ENCODE measurements around the gene CERK. TPM values are rescaled to one million over a fixed set of nuclear protein-coding genes. Genes with fewer than 3 reads are reported as not detected.

The CERK gene
- total RNA-seq, 1 experiment from 2014 or later: 70.0 TPM

DNA sequence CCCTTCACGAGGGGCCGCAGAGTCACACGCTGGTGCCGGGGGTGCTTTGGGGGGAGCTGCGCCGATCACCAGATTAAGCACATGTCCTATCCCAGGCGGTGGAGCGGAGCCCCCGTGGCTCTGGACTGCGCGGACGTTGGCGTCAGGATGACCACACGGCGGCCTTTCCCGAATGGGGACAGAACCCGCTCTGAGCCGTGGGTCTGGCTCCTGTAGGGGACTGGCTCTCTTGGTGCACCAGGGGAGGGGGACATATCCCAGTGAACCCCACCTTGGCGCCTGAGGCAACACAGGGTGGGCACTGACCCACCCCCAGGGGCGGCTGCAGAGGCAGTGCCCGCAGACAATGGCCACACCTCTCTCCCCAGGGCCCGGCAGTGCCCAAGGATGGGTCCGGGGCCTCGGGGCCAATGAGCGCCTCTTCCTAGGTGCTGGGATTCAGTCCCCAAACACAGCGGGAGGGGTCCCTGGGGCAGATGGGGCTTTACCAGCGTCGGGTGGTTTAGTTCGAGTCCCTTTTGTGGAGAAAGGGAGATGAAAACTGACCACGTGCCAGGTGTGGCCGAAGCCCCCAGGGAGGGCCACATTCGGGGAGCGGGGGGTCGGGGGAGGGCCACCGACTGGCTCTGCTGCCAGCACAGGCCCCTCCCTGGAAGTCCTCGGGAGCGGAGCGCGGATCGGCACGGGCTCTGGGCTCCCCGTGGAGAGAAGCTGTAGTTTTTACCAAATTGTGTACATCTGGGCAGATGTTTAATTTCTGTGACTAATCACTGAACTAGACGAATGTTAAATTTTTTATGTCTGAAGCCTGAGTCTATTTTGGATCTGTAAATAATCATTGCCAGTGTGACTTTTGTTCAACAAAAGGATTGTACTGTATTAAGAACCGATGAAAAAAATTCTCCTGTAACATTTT is 59.0 kb downstream of the CERK start:
- no peak for DNase-seq (ENCODE audit: low read depth)

DNA sequence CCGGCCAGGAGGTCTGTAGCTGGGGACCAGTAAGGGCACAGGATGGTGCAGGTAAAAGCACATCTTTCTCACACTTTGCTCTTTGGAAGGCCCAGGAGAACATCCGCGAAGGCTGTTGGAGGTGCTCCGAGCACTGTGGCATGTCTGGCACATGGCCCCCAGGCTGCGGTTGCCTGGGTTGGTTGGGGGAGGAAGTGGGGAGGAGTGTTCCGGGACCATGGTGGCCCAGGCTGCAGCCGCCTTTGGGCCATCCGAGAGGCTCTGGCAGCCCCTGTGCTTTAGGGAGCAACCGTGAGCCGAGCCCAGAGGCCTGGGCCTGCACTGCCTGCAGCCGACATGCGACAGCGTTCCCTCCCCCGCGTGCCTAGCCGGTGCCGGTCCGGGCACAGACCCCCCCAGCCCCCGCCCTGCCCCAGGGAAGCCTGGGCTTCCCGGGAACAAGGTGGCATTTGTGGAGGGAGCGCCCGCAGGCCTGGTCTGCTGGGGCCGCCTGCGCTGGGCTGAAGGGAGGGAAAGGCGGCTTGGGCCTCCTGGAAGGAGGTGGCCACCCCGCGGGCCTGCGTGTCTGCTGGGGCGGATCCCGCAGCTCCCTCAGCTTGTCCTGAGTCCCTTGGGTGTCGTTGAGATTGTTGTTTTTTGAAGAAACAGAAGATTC is 59.9 kb downstream of the CERK start:
- no peak for DNase-seq (ENCODE audit: low read depth)

DNA sequence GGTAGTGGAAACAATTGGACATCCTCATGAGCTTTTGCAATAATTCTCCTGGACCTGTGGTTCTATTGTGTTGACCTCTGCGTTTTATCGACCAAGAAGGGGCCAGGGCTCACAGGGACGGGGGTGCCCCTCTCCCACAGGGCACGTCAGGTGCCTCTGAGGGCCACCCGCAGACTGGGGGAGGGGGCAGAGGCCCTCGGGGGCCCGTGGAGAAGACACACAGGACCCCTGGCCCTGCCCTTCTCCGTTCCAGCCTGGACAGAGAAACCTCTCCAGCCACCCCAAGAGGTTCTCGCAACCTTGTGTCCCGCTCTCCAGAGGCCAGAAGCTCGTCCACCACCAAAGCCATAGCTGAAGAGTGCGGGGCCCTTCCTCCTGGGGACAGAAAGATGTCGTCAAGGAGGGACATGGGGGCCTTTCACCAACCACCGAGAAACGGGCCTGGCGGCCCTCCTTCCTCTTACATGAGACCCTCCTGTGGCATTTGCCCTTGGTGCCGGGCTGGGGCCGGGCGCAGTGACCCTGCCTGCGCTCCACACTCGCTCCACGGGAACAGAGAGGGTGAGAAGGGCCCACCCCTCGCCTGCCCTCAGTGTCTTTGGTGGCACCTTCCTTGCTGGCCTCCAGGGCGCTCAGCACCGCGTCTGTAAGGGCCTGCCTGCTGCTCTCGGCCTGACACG is 60.6 kb downstream of the CERK start:
- DNase-seq (ENCODE audit: low read depth): no peak

DNA sequence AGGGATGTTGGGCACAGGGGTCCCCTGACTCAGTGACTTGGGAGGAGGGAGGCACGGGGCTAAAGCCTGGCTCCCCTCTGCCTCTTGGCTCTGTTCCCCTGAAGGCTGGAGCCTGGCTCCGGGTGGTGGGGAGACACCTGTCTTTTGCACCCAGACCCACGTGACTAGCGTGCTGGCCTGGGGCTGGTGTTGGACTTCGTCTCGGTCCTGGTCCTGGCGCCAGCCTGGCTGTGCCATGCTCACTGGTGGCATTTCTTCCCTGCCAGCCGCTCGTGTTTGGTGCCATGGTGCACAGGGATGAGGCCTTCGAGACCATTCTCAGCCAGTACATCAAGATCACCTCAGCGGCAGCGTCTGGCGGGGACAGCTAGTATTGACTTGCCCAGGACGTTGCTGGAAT is 61.2 kb downstream of the CERK start:
- no peak for DNase-seq (ENCODE audit: low read depth)

DNA sequence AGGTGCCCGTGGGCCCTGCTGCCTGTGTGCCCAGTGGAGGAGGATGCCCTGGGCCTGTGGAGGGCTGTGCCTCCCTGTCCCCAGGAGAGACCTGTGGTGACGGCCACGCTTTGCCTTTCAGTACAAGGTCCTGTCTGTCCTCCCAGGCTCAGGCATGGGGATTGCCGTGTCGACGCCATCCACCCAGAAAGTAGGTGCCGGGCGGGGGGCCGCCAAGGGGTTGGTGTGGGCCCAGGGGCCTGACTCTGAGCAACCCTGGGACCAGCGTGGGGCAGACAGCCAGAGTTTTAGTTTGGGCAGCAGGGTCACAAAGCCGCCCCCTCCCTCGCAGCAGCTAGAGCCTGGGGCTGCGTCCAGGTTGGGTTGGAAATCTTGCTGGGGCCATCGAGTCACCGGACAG is 61.6 kb downstream of the CERK start:
- no peak for DNase-seq (ENCODE audit: low read depth)

DNA sequence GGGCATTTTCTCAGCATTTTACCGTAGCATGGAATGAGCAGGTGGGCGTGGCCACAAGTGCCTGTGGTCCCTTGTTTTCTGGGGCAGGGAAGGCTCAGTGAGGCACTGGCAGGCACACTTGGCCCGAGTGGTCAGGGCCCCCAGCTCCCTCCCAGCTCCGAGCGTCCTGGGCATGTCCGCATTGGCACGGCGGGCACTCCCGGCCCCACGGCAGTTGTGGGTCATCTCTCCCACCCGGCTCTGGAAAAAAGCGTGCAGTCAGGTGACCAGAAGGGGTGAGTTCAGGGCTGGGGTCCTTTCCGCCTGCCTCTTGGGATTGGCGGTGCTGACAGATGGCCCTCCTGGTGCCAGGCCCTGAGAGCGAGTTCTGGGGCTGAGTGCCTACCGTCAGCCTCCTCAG is 62.1 kb downstream of the CERK start:
- DNase-seq (ENCODE audit: low read depth): no peak

DNA sequence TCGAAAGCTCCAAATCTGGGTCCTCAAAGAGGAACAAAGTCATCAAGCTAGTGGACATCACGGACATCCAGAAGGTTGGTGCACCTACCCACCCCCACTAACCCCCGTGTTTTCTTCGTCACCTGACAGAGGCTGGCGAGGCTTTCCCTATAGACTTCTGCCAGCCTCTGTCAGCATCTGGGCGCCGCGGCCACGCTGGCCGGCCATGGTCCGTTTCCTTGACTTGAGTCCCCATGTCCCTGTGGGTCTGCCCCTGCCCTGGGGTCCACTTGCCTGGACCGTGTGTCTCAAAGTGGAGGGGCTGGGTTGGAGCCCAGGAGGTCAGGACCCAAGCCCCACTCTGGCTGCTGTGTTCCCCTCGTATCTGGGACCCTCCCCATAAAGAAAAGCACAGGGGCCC is 62.6 kb downstream of the CERK start:
- no peak for DNase-seq (ENCODE audit: low read depth)

DNA sequence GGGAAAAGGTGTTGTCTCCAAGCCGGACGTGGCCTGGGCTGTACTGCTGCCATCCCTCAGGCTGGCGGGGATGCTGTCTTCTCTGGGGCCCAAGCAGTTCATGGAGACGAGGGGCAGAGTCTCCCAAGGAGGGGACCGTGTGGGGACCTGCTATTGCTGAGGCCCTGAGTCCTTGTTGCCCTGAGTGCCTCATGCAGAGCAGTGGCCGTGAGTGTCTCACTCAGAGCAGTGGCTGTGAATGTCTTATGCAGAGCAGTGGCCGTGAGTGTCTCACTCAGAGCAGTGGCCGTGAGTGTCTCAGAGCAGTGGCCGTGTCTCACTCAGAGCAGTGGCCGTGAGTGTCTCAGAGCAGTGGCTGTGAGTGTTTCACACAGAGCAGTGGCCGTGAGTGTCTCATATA is 63.1 kb downstream of the CERK start:
- DNase-seq (ENCODE audit: low read depth): no peak

DNA sequence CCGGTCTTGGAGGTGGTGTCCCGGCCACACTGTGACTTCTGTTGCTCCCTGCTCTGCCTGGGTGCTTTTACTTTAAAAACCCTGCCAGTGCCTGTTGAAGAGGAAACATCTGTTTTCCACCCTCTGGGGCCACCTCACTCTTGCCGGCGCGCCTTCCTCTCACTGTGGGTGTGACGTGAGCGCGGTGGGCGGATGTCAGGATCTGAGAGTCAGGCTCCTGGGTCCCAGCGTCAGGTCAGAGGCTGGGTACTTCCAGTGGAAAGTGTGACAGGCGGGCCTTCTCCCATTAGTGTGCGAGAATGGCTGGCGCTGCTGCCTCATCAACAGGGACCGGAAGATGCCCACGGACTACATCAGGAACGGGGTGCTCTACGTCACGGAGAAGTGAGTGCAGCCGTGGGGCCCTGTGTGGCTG is 63.7 kb downstream of the CERK start:
- DNase-seq (ENCODE audit: low read depth): no peak

DNA sequence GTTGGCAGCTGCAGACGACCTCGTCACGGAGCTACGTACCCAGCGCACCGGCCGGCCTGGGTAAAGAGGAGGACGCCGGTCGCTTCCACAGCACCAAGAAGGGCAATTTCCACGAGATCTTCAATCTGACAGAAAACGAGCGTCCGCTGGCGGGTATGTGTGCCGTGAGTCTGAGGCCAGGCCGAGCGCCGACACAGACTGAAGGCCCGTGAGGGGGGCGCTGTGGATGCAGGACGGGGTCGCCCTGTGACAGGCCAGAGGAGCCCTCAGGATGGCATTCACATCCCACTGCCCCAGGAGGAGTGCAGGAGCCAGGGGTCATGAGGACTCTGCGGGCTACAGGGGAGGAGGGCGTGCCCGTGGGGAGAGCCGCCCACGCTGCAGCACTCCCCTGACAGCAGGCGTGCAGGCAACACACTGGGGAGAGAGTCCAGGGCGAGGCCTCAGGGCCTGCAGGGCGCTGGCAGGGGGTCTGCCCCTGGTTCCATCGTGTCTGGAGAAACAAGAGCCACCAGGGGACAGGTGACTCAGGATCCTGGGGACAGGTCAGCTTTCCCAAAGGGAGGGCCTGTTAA is 64.3 kb downstream of the CERK start:
- DNase-seq (ENCODE audit: low read depth): no peak

DNA sequence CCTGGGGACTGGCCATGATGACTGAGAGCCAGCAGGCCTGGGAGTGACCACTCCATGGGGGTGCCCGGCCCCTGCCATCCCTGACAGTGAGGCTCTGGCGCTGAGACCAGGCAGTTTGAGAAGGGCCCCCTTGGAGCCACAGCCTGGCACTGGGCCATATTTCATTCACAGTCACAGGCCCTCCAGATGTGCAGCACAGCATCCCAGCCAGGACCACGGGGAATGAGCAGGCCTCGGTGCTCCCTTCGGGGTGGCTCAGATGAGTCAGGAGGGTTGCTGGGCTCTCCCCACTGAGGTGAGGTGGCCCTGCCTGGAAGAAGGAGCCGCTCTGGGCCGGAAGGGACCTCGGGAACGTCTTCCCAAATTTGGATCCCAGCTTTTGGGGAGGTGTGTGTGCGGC is 64.8 kb downstream of the CERK start:
- DNase-seq (ENCODE audit: low read depth): no peak

DNA sequence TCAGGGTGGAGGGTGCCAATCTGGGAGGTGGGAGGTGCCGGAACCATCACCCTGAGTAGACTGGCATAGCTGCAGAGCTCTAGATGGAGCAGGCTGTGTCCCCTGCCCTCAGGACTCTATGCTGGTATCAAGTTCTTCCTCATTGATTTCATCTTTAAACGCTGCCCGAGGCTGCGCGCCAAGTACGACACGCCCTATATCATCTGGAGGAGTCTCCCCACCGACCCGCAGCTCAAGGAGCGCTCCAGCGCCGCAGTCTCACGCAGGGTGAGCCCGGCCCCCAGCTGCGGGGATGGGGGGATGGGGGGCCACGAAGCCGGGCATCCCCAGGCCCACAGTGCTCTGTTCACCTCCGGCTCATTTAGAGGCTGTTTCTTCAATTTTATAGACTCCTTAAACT is 65.3 kb downstream of the CERK start:
- DNase-seq (ENCODE audit: low read depth): no peak

DNA sequence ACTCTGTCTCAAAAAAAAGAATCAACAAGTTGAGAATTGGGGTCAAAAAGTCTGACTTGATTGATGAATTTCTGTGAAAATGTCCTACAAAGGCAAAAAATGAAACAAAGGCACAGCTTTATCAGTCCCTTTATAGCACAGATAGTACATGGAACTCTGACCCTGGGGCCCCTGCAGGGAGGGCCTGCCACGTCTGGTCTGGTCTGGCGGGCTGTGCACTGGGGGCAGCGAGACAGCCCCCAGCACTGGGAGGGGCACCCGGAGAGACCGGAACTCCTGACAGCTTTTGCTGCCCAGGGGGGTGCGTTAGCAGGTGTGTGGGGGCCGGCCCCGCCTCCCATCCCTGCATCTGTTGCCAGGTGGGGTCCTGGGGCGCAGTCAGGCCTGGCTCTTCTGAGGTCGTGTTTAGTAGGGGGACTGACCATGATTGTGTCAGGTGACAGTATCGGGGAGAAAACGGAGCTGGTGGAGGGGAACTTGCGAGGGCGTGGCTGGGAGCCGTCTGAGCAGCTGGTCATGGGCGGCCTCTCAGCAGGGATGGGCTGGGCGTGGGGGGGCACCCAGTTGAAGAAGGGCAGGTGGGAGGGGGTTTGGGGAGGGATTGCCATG is 66.1 kb downstream of the CERK start:
- no peak for DNase-seq (ENCODE audit: low read depth)

DNA sequence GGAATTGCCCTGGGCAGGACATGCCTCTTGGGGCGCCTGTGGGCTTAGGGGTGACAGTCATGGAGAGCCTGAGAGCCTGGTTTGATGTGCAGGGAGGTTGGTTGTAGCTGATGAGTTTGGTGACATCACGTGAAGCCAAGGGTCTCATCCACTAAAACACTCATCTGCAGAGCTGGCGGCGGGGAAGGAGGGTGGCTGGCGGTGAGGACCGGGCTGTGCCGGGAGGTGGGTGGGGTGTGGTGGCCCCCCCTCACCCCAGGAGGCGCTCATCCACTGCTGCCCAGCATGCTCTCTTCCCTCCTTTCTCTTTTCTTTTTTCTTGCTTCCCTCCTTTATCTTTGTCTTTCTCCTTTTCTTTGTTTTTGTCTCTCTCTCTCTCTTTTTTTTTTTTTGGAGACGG is 68.9 kb downstream of the CERK start:
- DNase-seq (ENCODE audit: low read depth): no peak

DNA sequence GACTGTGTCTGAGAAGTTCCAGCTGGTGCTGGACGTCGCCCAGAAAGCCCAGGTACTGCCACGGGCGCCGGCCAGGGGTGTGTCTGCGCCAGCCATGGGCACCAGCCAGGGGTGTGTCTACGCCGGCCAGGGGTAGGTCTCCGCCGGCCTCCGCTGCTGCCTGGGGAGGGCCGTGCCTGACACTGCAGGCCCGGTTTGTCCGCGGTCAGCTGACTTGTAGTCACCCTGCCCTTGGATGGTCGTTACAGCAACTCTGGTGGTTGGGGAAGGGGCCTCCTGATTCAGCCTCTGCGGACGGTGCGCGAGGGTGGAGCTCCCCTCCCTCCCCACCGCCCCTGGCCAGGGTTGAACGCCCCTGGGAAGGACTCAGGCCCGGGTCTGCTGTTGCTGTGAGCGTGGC is 69.9 kb downstream of the CERK start:
- DNase-seq (ENCODE audit: low read depth): no peak

DNA sequence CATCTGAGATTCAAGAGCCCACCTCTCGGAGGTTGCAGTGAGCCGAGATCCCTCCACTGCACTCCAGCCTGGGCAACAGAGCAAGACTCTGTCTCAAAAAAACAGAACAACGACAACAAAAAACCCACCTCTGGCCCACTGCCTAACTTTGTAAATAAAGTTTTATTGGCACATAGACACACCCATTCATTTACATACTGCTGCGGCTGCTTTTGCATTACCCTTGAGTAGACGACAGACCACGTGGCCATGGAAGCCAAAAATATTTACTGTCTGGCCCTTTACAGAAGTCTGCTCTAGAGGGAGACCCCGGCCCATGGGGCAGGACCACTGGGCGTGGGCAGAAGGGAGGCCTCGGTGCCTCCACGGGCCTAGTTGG is 70.8 kb downstream of the CERK start:
- no peak for DNase-seq (ENCODE audit: low read depth)

DNA sequence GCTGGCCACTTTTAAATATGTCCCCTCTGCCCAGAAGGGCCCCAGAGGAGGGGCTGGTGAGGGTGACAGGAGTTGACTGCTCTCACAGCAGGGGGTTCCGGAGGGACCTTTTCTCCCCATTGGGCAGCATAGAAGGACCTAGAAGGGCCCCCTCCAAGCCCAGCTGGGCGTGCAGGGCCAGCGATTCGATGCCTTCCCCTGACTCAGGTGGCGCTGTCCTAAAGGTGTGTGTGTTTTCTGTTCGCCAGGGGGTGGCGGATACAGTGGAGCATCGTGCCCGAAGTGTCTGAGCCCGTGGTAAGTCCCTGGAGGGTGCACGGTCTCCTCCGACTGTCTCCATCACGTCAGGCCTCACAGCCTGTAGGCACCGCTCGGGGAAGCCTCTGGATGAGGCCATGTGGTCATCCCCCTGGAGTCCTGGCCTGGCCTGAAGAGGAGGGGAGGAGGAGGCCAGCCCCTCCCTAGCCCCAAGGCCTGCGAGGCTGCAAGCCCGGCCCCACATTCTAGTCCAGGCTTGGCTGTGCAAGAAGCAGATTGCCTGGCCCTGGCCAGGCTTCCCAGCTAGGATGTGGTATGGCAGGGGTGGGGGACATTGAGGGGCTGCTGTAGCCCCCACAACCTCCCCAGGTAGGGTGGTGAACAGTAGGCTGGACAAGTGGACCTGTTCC is 71.3 kb downstream of the CERK start:
- DNase-seq (ENCODE audit: low read depth): no peak

DNA sequence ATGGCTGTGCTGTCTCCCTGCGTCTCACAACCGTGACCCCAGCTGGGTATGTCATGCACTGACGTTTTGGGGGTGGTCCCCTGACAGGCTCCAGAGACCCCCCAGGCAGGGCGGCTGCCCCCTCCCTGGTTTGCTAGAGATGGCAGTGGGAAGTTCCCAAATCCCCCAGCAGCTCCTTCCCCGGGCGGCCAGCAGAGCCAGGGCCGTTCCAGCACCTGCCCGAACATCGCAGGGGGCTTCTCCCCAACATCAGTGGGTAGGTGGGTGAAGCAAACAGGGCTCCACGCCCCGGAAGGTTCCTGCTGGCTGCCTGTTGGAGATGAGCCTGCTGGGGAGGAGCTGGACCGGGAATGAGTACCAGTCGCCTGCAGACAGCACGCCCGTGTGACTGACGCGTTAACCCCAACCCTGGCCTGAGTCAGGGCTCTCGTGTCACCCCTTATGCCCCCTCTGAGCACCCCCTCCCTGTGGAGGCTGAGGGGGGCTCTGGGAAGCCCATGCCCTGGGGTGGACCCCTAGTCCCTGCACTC is 72.2 kb downstream of the CERK start:
- DNase-seq (ENCODE audit: low read depth): no peak

DNA sequence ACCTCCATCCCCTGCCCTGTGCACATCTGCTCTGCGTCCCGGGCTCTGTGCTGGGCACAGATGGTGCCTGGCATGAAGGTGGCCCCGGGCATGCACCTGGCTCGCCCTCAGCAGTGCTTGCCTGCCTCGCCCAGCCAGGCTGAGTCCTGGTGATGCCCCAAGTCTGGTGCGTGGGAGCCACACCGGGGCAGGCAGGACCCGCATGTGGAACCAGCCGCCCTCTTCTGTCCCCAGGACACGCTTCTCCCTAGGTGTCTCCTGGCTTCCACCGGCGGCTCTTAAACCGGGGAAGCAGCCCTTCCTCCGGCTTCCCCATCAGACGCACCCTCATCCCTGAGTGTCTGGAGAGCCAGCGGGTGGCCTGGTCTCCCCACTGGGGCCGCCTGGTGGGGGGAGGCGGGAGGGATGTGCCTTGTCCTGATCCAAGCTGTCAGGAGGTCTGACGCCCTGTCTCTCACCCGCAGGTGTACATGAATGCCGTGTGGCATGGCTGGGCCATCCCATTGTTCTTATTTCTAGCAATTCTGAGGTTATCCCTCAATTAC is 72.8 kb downstream of the CERK start:
- DNase-seq (ENCODE audit: low read depth): no peak

DNA sequence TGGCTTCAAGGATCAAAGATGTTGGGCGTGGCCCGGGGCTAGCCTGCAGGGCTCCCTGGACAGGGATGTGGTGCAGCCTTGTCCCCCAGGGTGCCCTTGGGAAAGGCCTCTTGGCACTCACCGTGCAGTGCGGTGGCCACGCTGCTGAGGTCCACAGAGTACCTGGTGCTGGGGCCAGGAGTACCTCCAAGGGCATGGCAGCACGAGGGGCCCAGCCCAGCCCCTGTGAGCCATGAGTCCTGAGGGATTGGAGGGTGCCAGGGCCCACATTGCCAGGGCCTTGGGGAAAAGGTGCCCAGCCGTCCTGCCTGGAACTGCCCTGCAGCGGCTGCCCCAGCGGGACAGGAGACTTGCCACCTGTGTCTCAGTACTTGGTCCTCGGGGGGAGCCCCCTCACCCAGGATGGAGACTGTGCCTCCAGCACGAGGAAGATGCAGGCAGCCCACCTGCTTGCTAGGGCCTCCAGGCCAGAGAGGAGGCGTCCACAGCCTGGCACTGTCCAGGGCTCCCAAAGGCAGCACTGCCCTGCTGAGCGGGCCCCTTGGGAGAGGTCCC is 73.7 kb downstream of the CERK start:
- no peak for DNase-seq (ENCODE audit: low read depth)

Measured in LHCN-M2 (cell line).